ENCODE data around the gene GPR160. TPM values are rescaled to one million over a fixed set of nuclear protein-coding genes. Genes with fewer than 3 reads are reported as not detected.
"Not testable (repeated sequence)": the region's sequence is repeated elsewhere in the genome, so short reads cannot be mapped to it uniquely, and the experiment has no call there.

Gene GPR160
- total RNA-seq, 1 experiment from 2014 or later: 9.9 TPM

GRCh38 chr3:170019306-170019705 is 18.5 kb upstream of the GPR160 start:
- RAD21 ChIA-PET (ENCODE audit: low non-redundant PET in 1 of 2, low total read pairs in 2 of 2, uncharacterized antibody in 2 of 2, unreplicated experiment in 2 of 2); intact Hi-C loops (cut with micrococcal nuclease); H3K4me1 ChIP-seq (ENCODE audit: control insufficient read depth in 1 of 2, insufficient read depth in 2 of 2, low read length in 2 of 2); ATAC-seq; H3K9ac ChIP-seq (ENCODE audit: low read length); H3K36me3 ChIP-seq (ENCODE audit: control insufficient read depth in 1 of 2, insufficient read depth in 2 of 2, low read length in 2 of 2); H3K9me3 ChIP-seq (ENCODE audit: control insufficient read depth in 1 of 2, insufficient read depth in 1 of 2, low read depth in 1 of 2, low read length in 2 of 2); POLR2A ChIA-PET; H3K27ac ChIP-seq (ENCODE audit: low read depth, low read length); BruUV-seq (replicated peaks); DNase-seq (ENCODE audit: low read depth, low spot score); CTCF ChIA-PET; H3K4me2 ChIP-seq (ENCODE audit: low read length); H2AFZ ChIP-seq (ENCODE audit: low read depth, low read length, poor library complexity, severe bottlenecking); H3K9me2 ChIP-seq (ENCODE audit: insufficient read depth); H4K20me1 ChIP-seq (ENCODE audit: insufficient read depth); H3K27me3 ChIP-seq (ENCODE audit: insufficient read depth, low read length); H3K79me2 ChIP-seq (ENCODE audit: insufficient read depth, low read length); H3K4me3 ChIP-seq (replicated peaks in 1 of 2; ENCODE audit: low read depth in 1 of 2, low read length in 2 of 2): not testable (repeated sequence)

GRCh38 chr3:170021083-170021482 is 16.7 kb upstream of the GPR160 start:
- H3K36me3 ChIP-seq (ENCODE audit: control insufficient read depth in 1 of 2, insufficient read depth in 2 of 2, low read length in 2 of 2): no peaks in the 10 kb centered on the region
- no peak overlapping the region for H3K4me2 ChIP-seq (ENCODE audit: low read length)
- POLR2A ChIA-PET: interaction anchor here (0.7 kb wide), 1 partner anchor 239 kb away, joined by 3 read pairs; no protein-coding TSS in a partner anchor
- no peak overlapping the region for H2AFZ ChIP-seq (ENCODE audit: low read depth, low read length, poor library complexity, severe bottlenecking)
- BruUV-seq (replicated peaks): no TSS peak
- no peak overlapping the region for H3K27ac ChIP-seq (ENCODE audit: low read depth, low read length)
- no peak overlapping the region for H3K9ac ChIP-seq (ENCODE audit: low read length)
- CTCF ChIA-PET: interaction anchor here (1.6 kb wide), 1 partner anchor 17 kb away, joined by 4 read pairs; no protein-coding TSS in a partner anchor
- no peaks in the 10 kb centered on the region for H3K9me3 ChIP-seq (ENCODE audit: control insufficient read depth in 1 of 2, insufficient read depth in 1 of 2, low read depth in 1 of 2, low read length in 2 of 2)
- H3K4me1 ChIP-seq (ENCODE audit: control insufficient read depth in 1 of 2, insufficient read depth in 2 of 2, low read length in 2 of 2): no peaks in the 10 kb centered on the region
- H3K27me3 ChIP-seq (ENCODE audit: insufficient read depth, low read length): no peaks in the 10 kb centered on the region
- H3K4me3 ChIP-seq (replicated peaks in 1 of 2; ENCODE audit: low read depth in 1 of 2, low read length in 2 of 2): no peak overlapping the region
- no peak for DNase-seq (ENCODE audit: low read depth, low spot score)
- no peak for TF ChIP-seq ELF1 (IDR thresholded peaks at IDR 0.05; ENCODE audit: borderline replicate concordance, low read depth)
- TF ChIP-seq POLR2A (IDR thresholded peaks at IDR 0.05; ENCODE audit: borderline replicate concordance, extremely low read depth, insufficient read depth, insufficient read length): no peak
- TF ChIP-seq CTCF (IDR thresholded peaks at IDR 0.05 in 2 of 3, conservative IDR thresholded peaks at IDR 0.05 in 1 of 3; ENCODE audit: borderline replicate concordance in 1 of 3, insufficient read depth in 1 of 3, low read depth in 2 of 3, low read length in 2 of 3): peak; percentile 14 to 27 (median 24); a peak in 1 of 6 replicates
- peak; percentile 46; the same call in 1 of the 2 replicates for TF ChIP-seq RAD21 (IDR thresholded peaks at IDR 0.05; ENCODE audit: low read depth)
- TF ChIP-seq CEBPB (IDR thresholded peaks at IDR 0.05; ENCODE audit: low read depth): no peak
- no peak for TF ChIP-seq ZNF274 (IDR thresholded peaks at IDR 0.05; ENCODE audit: low read depth, low read length)
- peak; percentile 67; the same call in 1 of the 2 replicates for ATAC-seq
- H4K20me1 ChIP-seq (ENCODE audit: insufficient read depth): no peaks in the 10 kb centered on the region
- intact Hi-C loops (cut with micrococcal nuclease): loop anchor here (1.0 kb wide), 1 partner anchor 158 kb away; no protein-coding TSS in a partner anchor
- H3K9me2 ChIP-seq (ENCODE audit: insufficient read depth): no peaks in the 10 kb centered on the region
- RAD21 ChIA-PET (ENCODE audit: low non-redundant PET in 1 of 2, low total read pairs in 2 of 2, uncharacterized antibody in 2 of 2, unreplicated experiment in 2 of 2): interaction anchor here in 1 of 2 experiments (0.6 kb wide), 1 partner anchor 24 kb away, joined by 3 read pairs; no protein-coding TSS in a partner anchor
- no peaks in the 10 kb centered on the region for H3K79me2 ChIP-seq (ENCODE audit: insufficient read depth, low read length)
